CD4-positive, alpha-beta T cell treated with Interferon alpha-2 for 1 hour (primary cell): Measurements from ENCODE around the gene ADAM10.

Source experiments
- DNase-seq, 2 donors: peaks; one replicate each; pipeline ENCODE4 v3.0.0-alpha.2; 2020 to 2022

ADAM10 gene

GRCh38 chr15:58549013-58549784, 200.3 kb downstream of the ADAM10 start:
- DNase-seq: no peak

- DNase-seq: no peak
Observed at GRCh38 chr15:58548308-58549012, 201.0 kb downstream of the ADAM10 start.

GRCh38 chr15:58547628-58548307, 201.7 kb downstream of the ADAM10 start:
- DNase-seq: no peak

GRCh38 chr15:58546635-58547627, 202.6 kb downstream of the ADAM10 start:
- no peak for DNase-seq

- no peak for DNase-seq
Observed at GRCh38 chr15:58546066-58546591, 203.4 kb downstream of the ADAM10 start.

- DNase-seq: peak; percentile 31 to 51
Observed at GRCh38 chr15:58545307-58546065, 204.0 kb downstream of the ADAM10 start.

GRCh38 chr15:58544756-58545155, 204.8 kb downstream of the ADAM10 start:
- no peak for DNase-seq

- no peak for DNase-seq
Observed at GRCh38 chr15:58543664-58544335, 205.7 kb downstream of the ADAM10 start.

- no peak for DNase-seq
Observed at GRCh38 chr15:58541410-58542087, 208.0 kb downstream of the ADAM10 start.

GRCh38 chr15:58539548-58539947, 210.0 kb downstream of the ADAM10 start:
- DNase-seq: no peak

- DNase-seq: no peak
Observed at GRCh38 chr15:58538901-58539300, 210.6 kb downstream of the ADAM10 start.
